ENCODE data around the gene HPS3. TPM values are rescaled to one million over a fixed set of nuclear protein-coding genes. Genes with fewer than 3 reads are reported as not detected.
"Not testable (repeated sequence)": the region's sequence is repeated elsewhere in the genome, so short reads cannot be mapped to it uniquely, and the experiment has no call there.

HPS3 gene
- total RNA-seq, 1 donor from 2014 or later, result 28.6 TPM

GRCh38 chr3:149090907-149091306 is 38.5 kb upstream of the HPS3 start:
- DNase-seq (ENCODE audit: low spot score in 2 of 2, unreplicated experiment in 2 of 2), result no peak

GRCh38 chr3:149091983-149092382 is 37.5 kb upstream of the HPS3 start:
- Mint-ChIP-seq H3K27me3 (ENCODE audit: low read depth) (no peaks in the 10 kb centered on the region), H3K9me3 (peaks cover 2% of the 10 kb centered on the region), H3K27ac (no peak overlapping the region), H3K4me1 (no peaks in the 10 kb centered on the region), H3K4me3 (no peak overlapping the region), H3K36me3 (no peaks in the 10 kb centered on the region)
- no peak for DNase-seq (ENCODE audit: low spot score in 2 of 2, unreplicated experiment in 2 of 2)
- no peak for TF ChIP-seq CTCF (IDR thresholded peaks at IDR 0.05; ENCODE audit: unreplicated experiment)

More at GRCh38 chr3:149090907-149091306, 38.5 kb upstream of the HPS3 start:
- H3K4me1 Mint-ChIP-seq, result no peaks in the 10 kb centered on the region
- H3K4me3 Mint-ChIP-seq, result no peak overlapping the region
- H3K36me3 Mint-ChIP-seq, result no peaks in the 10 kb centered on the region
- H3K27me3 Mint-ChIP-seq (ENCODE audit: low read depth), result no peaks in the 10 kb centered on the region
- no peak for TF ChIP-seq CTCF (IDR thresholded peaks at IDR 0.05; ENCODE audit: unreplicated experiment)
- H3K27ac Mint-ChIP-seq, result no peak overlapping the region
- peaks cover 4% of the 10 kb centered on the region for H3K9me3 Mint-ChIP-seq

- H3K27me3 Mint-ChIP-seq (ENCODE audit: low read depth), result no peaks in the 10 kb centered on the region
- no peak overlapping the region for H3K27ac Mint-ChIP-seq
- H3K4me1 Mint-ChIP-seq, result no peaks in the 10 kb centered on the region
- no peak for DNase-seq (ENCODE audit: low spot score in 2 of 2, unreplicated experiment in 2 of 2)
- H3K9me3 Mint-ChIP-seq, result peaks cover 3% of the 10 kb centered on the region
- no peak for TF ChIP-seq CTCF (IDR thresholded peaks at IDR 0.05; ENCODE audit: unreplicated experiment)
- H3K4me3 Mint-ChIP-seq, result no peak overlapping the region
- H3K36me3 Mint-ChIP-seq, result no peaks in the 10 kb centered on the region
Measured at GRCh38 chr3:149095487-149095886, 34.0 kb upstream of the HPS3 start.

- not testable (repeated sequence) for H3K27ac Mint-ChIP-seq; H3K9me3 Mint-ChIP-seq; H3K27me3 Mint-ChIP-seq (ENCODE audit: low read depth); H3K4me1 Mint-ChIP-seq; H3K4me3 Mint-ChIP-seq; DNase-seq (ENCODE audit: low spot score in 2 of 2, unreplicated experiment in 2 of 2); H3K36me3 Mint-ChIP-seq
Measured at GRCh38 chr3:149097987-149098386, 31.5 kb upstream of the HPS3 start.

- no peak for DNase-seq (ENCODE audit: low spot score in 2 of 2, unreplicated experiment in 2 of 2)
- no peak for TF ChIP-seq CTCF (IDR thresholded peaks at IDR 0.05; ENCODE audit: unreplicated experiment)
- Mint-ChIP-seq H3K4me3 (no peak overlapping the region), H3K36me3 (no peaks in the 10 kb centered on the region), H3K9me3 (peaks cover 19% of the 10 kb centered on the region), H3K27me3 (ENCODE audit: low read depth) (no peaks in the 10 kb centered on the region), H3K27ac (no peak overlapping the region), H3K4me1 (no peaks in the 10 kb centered on the region)
Measured at GRCh38 chr3:149101154-149101553, 28.3 kb upstream of the HPS3 start.

- no peak for DNase-seq (ENCODE audit: low spot score in 2 of 2, unreplicated experiment in 2 of 2)
- no peaks in the 10 kb centered on the region for H3K27me3 Mint-ChIP-seq (ENCODE audit: low read depth)
- H3K27ac Mint-ChIP-seq, result no peak overlapping the region
- TF ChIP-seq CTCF (IDR thresholded peaks at IDR 0.05; ENCODE audit: unreplicated experiment), result no peak
- H3K4me3 Mint-ChIP-seq, result no peak overlapping the region
- H3K36me3 Mint-ChIP-seq, result no peaks in the 10 kb centered on the region
- H3K4me1 Mint-ChIP-seq, result no peaks in the 10 kb centered on the region
- peaks cover 24% of the 10 kb centered on the region for H3K9me3 Mint-ChIP-seq
Measured at GRCh38 chr3:149101641-149102040, 27.8 kb upstream of the HPS3 start.
